HCT116 (cell line): ENCODE data around the gene C1orf56. TPM values are rescaled to one million over a fixed set of nuclear protein-coding genes. Genes with fewer than 3 reads are reported as not detected.

ENCODE experiments used
- ATAC-seq: fragments of 200-7000 bp; cut with Tn5 transposase; 2 replicates; pipeline ENCODE4 v1.9.1; 2020; ENCODE audit warnings: mild to moderate bottlenecking, moderate library complexity
- BruUV-seq: library from RNA; stranded (reverse); fragments of 400-500 nt; replicated peaks from 2 replicates; lab custom pipeline; 2021; lab: Mats Ljungman, UMichigan
- CTCF ChIA-PET: fragments of 300-600 bp; sonication (Branson Sonifier 250); formaldehyde crosslinking; loops from one replicate; lab custom pipeline; 2021; ENCODE audit warnings: antibody characterized with exemption; lab: Charles Lee
- POLR2A ChIA-PET: fragments of 300-600, 350-600 bp; sonication (Branson Sonifier 250); formaldehyde crosslinking; loops from one replicate; lab custom pipeline; 2021; ENCODE audit warnings: antibody characterized with exemption; lab: Charles Lee
- RAD21 ChIA-PET, 2 experiments: fragments of 300-600 bp; sonication (Branson Sonifier 250); formaldehyde crosslinking; loops; one replicate each; lab custom pipeline; 2023; ENCODE audit warnings: low total read pairs in 2 of 2; ENCODE audit not compliant: uncharacterized antibody in 2 of 2, unreplicated experiment in 2 of 2, low non-redundant PET in 1 of 2; lab: Charles Lee
- DNase-seq: peaks from one replicate; pipeline ENCODE4 v3.0.0-alpha.2; 2010; ENCODE audit warnings: low read depth, low spot score
- H2AFZ ChIP-seq: fragments of 200-600 bp; shearing (Covaris generic), sonication (generic); 2 replicates; pipeline ENCODE4 v1.6.1; 2017; ENCODE audit warnings: low read depth, mixed run types, mixed read lengths, antibody characterized with exemption, low read length; ENCODE audit not compliant: poor library complexity, severe bottlenecking
- H3K27ac ChIP-seq: 2 replicates; pipeline ENCODE4 v1.5.1; 2012; ENCODE audit warnings: low read depth, low read length
- H3K27me3 ChIP-seq: fragments of 200-600 bp; sonication (generic); 2 replicates; pipeline ENCODE4 v1.6.1; 2016; ENCODE audit warnings: mixed run types, low read length, mixed read lengths; ENCODE audit not compliant: insufficient read depth
- H3K36me3 ChIP-seq, 2 experiments: fragments of 200-500 bp in 1 of 2; fragments of 200-600 bp in 1 of 2; sonication (Bioruptor generic) in 1 of 2; sonication (generic) in 1 of 2; 2 replicates each; pipeline versions ENCODE4 v1.5.1 to v1.6.1; 2014 to 2016; ENCODE audit warnings: low read length in 2 of 2, inconsistent platforms in 1 of 2, mixed read lengths in 1 of 2, mixed run types in 1 of 2; ENCODE audit not compliant: insufficient read depth in 2 of 2, control insufficient read depth in 1 of 2
- H3K4me1 ChIP-seq, 2 experiments: fragments of 200-600 bp in 1 of 2; sonication (generic) in 1 of 2; 2 replicates each; pipeline versions ENCODE4 v1.5.1 to v1.6.1; 2012 to 2017; ENCODE audit warnings: low read length in 2 of 2, inconsistent platforms in 1 of 2, mild to moderate bottlenecking in 1 of 2, mixed read lengths in 1 of 2, mixed run types in 1 of 2, moderate library complexity in 1 of 2; ENCODE audit not compliant: insufficient read depth in 2 of 2, control insufficient read depth in 1 of 2
- H3K4me2 ChIP-seq: fragments of 200-600 bp; sonication (generic); 2 replicates; pipeline ENCODE4 v1.6.1; 2017; ENCODE audit warnings: mixed run types, low read length, mixed read lengths
- H3K4me3 ChIP-seq, 2 experiments: fragments of 200-600 bp in 1 of 2; sonication (generic) in 1 of 2; replicated peaks in 1 of 2; 2 replicates each; pipeline ENCODE4 v1.5.1; 2011 to 2016; ENCODE audit warnings: low read length in 2 of 2, control low read depth in 1 of 2, low read depth in 1 of 2, mild to moderate bottlenecking in 1 of 2, mixed read lengths in 1 of 2, mixed run types in 1 of 2
- H3K79me2 ChIP-seq: fragments of 200-600 bp; sonication (generic); 2 replicates; pipeline ENCODE4 v1.6.1; 2017; ENCODE audit warnings: mild to moderate bottlenecking, mixed run types, low read length, moderate library complexity, mixed read lengths; ENCODE audit not compliant: insufficient read depth
- H3K9ac ChIP-seq: fragments of 200-600 bp; sonication (generic); 2 replicates; pipeline ENCODE4 v1.6.1; 2016; ENCODE audit warnings: low read length, mixed read lengths
- H3K9me2 ChIP-seq: fragments of 200-600 bp; sonication (generic), shearing (Covaris generic); 2 replicates; pipeline ENCODE4 v1.6.1; 2017; ENCODE audit warnings: mixed run types, mild to moderate bottlenecking, moderate library complexity; ENCODE audit not compliant: insufficient read depth
- H3K9me3 ChIP-seq, 2 experiments: fragments of 200-500 bp in 1 of 2; fragments of 200-600 bp in 1 of 2; sonication (Bioruptor generic) in 1 of 2; sonication (generic) in 1 of 2; 2 replicates each; pipeline ENCODE4 v1.6.1; 2014 to 2017; ENCODE audit warnings: low read length in 2 of 2, mixed read lengths in 2 of 2, inconsistent platforms in 1 of 2, low read depth in 1 of 2, mild to moderate bottlenecking in 1 of 2, mixed run types in 1 of 2, moderate library complexity in 1 of 2; ENCODE audit not compliant: control insufficient read depth in 1 of 2, insufficient read depth in 1 of 2
- H4K20me1 ChIP-seq: fragments of 200-600 bp; sonication (generic), shearing (Covaris generic); 2 replicates; pipeline ENCODE4 v1.6.1; 2017; ENCODE audit warnings: mixed run types, mild to moderate bottlenecking, moderate library complexity; ENCODE audit not compliant: insufficient read depth
- CBX3 ChIP-seq: IDR thresholded peaks from 2 replicates; pipeline ENCODE4 v1.6.1; 2012; ENCODE audit warnings: low read depth
- EGR1 ChIP-seq: IDR thresholded peaks from 2 replicates; pipeline ENCODE4 v1.6.1; 2012; ENCODE audit warnings: low read depth
- ELF1 ChIP-seq: IDR thresholded peaks from 2 replicates; pipeline ENCODE4 v1.6.1; 2012; ENCODE audit warnings: low read depth, borderline replicate concordance
- EZH2 ChIP-seq: fragments of 200-600 bp; sonication (generic); IDR thresholded peaks from 2 replicates; pipeline ENCODE4 v1.6.1; 2017; ENCODE audit warnings: antibody characterized with exemption, mixed run types
- EZH2phosphoT487 ChIP-seq: fragments of 200-600 bp; IDR thresholded peaks from 2 replicates; pipeline ENCODE4 v1.6.1; 2018; ENCODE audit warnings: antibody characterized with exemption, borderline replicate concordance
- JUND ChIP-seq: IDR thresholded peaks from 2 replicates; pipeline ENCODE4 v1.6.1; 2012
- SP1 ChIP-seq: IDR thresholded peaks from 2 replicates; pipeline ENCODE4 v1.6.1; 2012; ENCODE audit warnings: low read depth
- SRF ChIP-seq: IDR thresholded peaks from 2 replicates; pipeline ENCODE4 v1.6.1; 2012; ENCODE audit warnings: low read depth
- TCF7L2 ChIP-seq: IDR thresholded peaks from 2 replicates; pipeline ENCODE4 v1.7.0; 2011; ENCODE audit warnings: borderline replicate concordance, inconsistent platforms; ENCODE audit not compliant: insufficient read depth, insufficient read length; ENCODE audit errors: extremely low read depth
- ZFX ChIP-seq: fragments of 450-650 bp; IDR thresholded peaks from 2 replicates; pipeline ENCODE4 v1.6.1; 2017
- intact Hi-C: fragments of 100-400 bp; cut with micrococcal nuclease; formaldehyde crosslinking; loops from 2 replicates; pipeline ENCODE4 v1.10.0; 2022
- total RNA-seq: library from RNA; stranded (reverse); gene quantifications from one replicate; pipeline ENCODE4 v1.2.1, GENCODE V29; 2021; ENCODE audit not compliant: unreplicated experiment
- TF ChIP-seq, protein P1 (sequence below): IDR thresholded peaks from 2 replicates; pipeline ENCODE4 v1.6.1; 2012; ENCODE audit warnings: low read depth
- TF ChIP-seq, protein P2 (sequence below), 3 experiments: fragments of 200-600 bp in 1 of 3; sonication (generic) in 1 of 3; IDR thresholded peaks in 2 of 3; conservative IDR thresholded peaks in 1 of 3; 2 replicates each; pipeline ENCODE4 v1.5.1; 2012 to 2017; ENCODE audit warnings: low read depth in 2 of 3, low read length in 2 of 3, antibody characterized with exemption in 1 of 3, borderline replicate concordance in 1 of 3, control low read depth in 1 of 3, mild to moderate bottlenecking in 1 of 3, mixed read lengths in 1 of 3, mixed run types in 1 of 3, moderate library complexity in 1 of 3; ENCODE audit not compliant: insufficient read depth in 1 of 3

Gene C1orf56
- total RNA-seq, 1 experiment from 2014 or later: not detected

DNA sequence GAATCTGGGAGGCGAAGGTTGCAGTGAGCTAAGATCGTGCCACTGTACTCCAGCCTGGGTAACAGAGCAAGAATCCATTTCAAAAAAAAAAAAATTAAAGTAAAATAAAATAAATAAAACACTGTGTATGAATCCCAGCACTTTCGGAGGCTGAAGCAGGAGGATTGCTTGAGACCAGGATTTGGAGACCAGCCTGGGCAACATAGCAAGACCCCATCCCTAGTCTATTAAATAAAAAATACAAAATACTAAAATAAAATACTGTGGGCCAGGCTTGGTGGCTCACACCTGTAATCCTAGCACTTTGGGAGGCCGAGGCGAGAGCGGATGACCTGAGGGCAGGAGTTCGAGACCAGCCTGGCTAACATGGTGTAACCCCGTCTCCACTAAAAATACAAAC lies 15.4 kb upstream of the C1orf56 start:
- H3K4me3 ChIP-seq: no peak overlapping the region

More for the DNA sequence above, 15.4 kb upstream of the C1orf56 start:
- H3K27me3 ChIP-seq: no peaks in the 10 kb centered on the region
- RAD21 ChIA-PET: no interaction called here
- H3K4me2 ChIP-seq: no peak overlapping the region
- H4K20me1 ChIP-seq: no peaks in the 10 kb centered on the region
- peaks cover 10 to 20% of the 10 kb centered on the region in 2 experiments; a peak in 3 of 4 replicates for H3K36me3 ChIP-seq
- CTCF ChIA-PET: no interaction called here
- ATAC-seq (no peak), DNase-seq (no peak)
- no peak overlapping the region for H3K27ac ChIP-seq
- no TSS peak for BruUV-seq
- no peaks in the 10 kb centered on the region for H3K9me2 ChIP-seq
- POLR2A ChIA-PET: interaction anchor here (0.6 kb wide), 1 partner anchor 21 kb away, joined by 3 read pairs; no protein-coding TSS in a partner anchor
- H3K9ac ChIP-seq: no peak overlapping the region
- peaks cover 5% of the 10 kb centered on the region in 2 experiments; a peak in 3 of 4 replicates for H3K4me1 ChIP-seq
- no peaks in the 10 kb centered on the region for H3K79me2 ChIP-seq
- H2AFZ ChIP-seq: no peak overlapping the region
- intact Hi-C loops: no loop called here
- no peaks in the 10 kb centered on the region for H3K9me3 ChIP-seq
- TF ChIP-seq EZH2phosphoT487: no peak
- no peak for TF ChIP-seq EZH2
- no peak for TF ChIP-seq SRF
- TF ChIP-seq, protein P1, sequence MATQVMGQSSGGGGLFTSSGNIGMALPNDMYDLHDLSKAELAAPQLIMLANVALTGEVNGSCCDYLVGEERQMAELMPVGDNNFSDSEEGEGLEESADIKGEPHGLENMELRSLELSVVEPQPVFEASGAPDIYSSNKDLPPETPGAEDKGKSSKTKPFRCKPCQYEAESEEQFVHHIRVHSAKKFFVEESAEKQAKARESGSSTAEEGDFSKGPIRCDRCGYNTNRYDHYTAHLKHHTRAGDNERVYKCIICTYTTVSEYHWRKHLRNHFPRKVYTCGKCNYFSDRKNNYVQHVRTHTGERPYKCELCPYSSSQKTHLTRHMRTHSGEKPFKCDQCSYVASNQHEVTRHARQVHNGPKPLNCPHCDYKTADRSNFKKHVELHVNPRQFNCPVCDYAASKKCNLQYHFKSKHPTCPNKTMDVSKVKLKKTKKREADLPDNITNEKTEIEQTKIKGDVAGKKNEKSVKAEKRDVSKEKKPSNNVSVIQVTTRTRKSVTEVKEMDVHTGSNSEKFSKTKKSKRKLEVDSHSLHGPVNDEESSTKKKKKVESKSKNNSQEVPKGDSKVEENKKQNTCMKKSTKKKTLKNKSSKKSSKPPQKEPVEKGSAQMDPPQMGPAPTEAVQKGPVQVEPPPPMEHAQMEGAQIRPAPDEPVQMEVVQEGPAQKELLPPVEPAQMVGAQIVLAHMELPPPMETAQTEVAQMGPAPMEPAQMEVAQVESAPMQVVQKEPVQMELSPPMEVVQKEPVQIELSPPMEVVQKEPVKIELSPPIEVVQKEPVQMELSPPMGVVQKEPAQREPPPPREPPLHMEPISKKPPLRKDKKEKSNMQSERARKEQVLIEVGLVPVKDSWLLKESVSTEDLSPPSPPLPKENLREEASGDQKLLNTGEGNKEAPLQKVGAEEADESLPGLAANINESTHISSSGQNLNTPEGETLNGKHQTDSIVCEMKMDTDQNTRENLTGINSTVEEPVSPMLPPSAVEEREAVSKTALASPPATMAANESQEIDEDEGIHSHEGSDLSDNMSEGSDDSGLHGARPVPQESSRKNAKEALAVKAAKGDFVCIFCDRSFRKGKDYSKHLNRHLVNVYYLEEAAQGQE: no peak
- TF ChIP-seq TCF7L2: no peak
- TF ChIP-seq CBX3: no peak
- no peak for TF ChIP-seq JUND
- TF ChIP-seq SP1: no peak
- no peak for TF ChIP-seq EGR1
- TF ChIP-seq, protein P2, sequence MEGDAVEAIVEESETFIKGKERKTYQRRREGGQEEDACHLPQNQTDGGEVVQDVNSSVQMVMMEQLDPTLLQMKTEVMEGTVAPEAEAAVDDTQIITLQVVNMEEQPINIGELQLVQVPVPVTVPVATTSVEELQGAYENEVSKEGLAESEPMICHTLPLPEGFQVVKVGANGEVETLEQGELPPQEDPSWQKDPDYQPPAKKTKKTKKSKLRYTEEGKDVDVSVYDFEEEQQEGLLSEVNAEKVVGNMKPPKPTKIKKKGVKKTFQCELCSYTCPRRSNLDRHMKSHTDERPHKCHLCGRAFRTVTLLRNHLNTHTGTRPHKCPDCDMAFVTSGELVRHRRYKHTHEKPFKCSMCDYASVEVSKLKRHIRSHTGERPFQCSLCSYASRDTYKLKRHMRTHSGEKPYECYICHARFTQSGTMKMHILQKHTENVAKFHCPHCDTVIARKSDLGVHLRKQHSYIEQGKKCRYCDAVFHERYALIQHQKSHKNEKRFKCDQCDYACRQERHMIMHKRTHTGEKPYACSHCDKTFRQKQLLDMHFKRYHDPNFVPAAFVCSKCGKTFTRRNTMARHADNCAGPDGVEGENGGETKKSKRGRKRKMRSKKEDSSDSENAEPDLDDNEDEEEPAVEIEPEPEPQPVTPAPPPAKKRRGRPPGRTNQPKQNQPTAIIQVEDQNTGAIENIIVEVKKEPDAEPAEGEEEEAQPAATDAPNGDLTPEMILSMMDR (IDR thresholded peaks at IDR 0.05 in 2 of 3, conservative IDR thresholded peaks at IDR 0.05 in 1 of 3; ENCODE audit: borderline replicate concordance in 1 of 3, insufficient read depth in 1 of 3, low read depth in 2 of 3, low read length in 2 of 3): no peak
- no peak for TF ChIP-seq ELF1
- no peak for TF ChIP-seq ZFX
